Mucosa of descending colon (tissue), 3 donors: ENCODE results near the gene CASZ1. TPM values are rescaled to one million over a fixed set of nuclear protein-coding genes. Genes with fewer than 3 reads are reported as not detected.

Source experiments
- ATAC-seq: fragments of 200-7000 bp; cut with Tn5 transposase; one replicate; pipeline ENCODE4 v1.9.1; 2020; ENCODE audit warnings: mild to moderate bottlenecking, moderate library complexity
- DNase-seq, 3 donors: peaks; one replicate each; pipeline ENCODE4 v3.0.0-alpha.2; 2020
- H3K36me3 ChIP-seq: fragments of 200-600 bp; one replicate; pipeline ENCODE4 v1.8.0; 2021; ENCODE audit warnings: low read depth, mild to moderate bottlenecking
- H3K4me1 ChIP-seq: fragments of 200-600 bp; one replicate; pipeline ENCODE4 v1.8.0; 2021; ENCODE audit warnings: low read depth, mild to moderate bottlenecking
- H3K4me3 ChIP-seq: fragments of 200-600 bp; one replicate; pipeline ENCODE4 v1.8.0; 2021; ENCODE audit warnings: mild to moderate bottlenecking
- H3K9me3 ChIP-seq: fragments of 200-600 bp; one replicate; pipeline ENCODE4 v1.8.0; 2021; ENCODE audit warnings: mild to moderate bottlenecking
- intact Hi-C, 2 donors: fragments of 100-400 bp; cut with DNase I in 1 of 2; cut with micrococcal nuclease in 1 of 2; formaldehyde crosslinking; loops; one replicate each; pipeline versions ENCODE4 v1.11.0 to v1.11.1; 2022; cut with DNase I, micrococcal nuclease
- total RNA-seq, 3 donors: library from RNA; stranded (reverse); fragmentation: NEBNext Ultra II Directional in 2 of 3; extraction: Animal tissue kit (Norgen Biotek cat#: 25700) in 2 of 3; gene quantifications; one replicate each; pipeline versions ENCODE4 v1.2.1 to v1.2.4, GENCODE V29; 2021 to 2023
- TF ChIP-seq, protein P1 (sequence below): fragments of 200-600 bp; IDR thresholded peaks from one replicate; pipeline ENCODE4 v1.8.0; 2022; ENCODE audit warnings: antibody characterized with exemption, mild to moderate bottlenecking
- donor health status: DM: no; HTN: no; CAD: no; lungs with moderate emphysema.
- donor health status: DM: no; HTN: no; CAD: no.
- donor health status: DM: no; HTN: yes; CAD: no.

CASZ1 gene
- total RNA-seq, 3 donors from 2014 or later: 66.5 to 110 (median 84.5) TPM

DNA sequence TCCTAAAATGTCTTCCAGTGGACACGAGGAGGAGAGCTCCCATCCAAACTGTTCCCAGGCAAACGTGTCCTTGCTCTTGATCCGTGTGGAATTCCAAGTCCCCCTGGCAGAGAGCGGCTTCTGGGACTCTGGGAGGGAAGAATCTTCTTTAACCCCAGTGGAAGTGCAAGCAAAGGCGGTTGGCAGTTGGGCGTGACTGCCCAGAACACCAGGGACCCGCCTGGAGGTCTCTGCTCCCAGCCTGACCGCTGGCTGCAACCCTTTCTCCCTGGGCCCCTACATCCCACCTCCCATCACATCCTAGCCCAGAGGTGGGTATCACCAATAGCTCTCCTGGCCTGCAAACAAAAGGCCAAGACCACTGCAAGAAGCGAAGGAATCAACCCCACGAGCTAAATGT, 17.8 kb downstream of the CASZ1 start:
- TF ChIP-seq, protein P1, sequence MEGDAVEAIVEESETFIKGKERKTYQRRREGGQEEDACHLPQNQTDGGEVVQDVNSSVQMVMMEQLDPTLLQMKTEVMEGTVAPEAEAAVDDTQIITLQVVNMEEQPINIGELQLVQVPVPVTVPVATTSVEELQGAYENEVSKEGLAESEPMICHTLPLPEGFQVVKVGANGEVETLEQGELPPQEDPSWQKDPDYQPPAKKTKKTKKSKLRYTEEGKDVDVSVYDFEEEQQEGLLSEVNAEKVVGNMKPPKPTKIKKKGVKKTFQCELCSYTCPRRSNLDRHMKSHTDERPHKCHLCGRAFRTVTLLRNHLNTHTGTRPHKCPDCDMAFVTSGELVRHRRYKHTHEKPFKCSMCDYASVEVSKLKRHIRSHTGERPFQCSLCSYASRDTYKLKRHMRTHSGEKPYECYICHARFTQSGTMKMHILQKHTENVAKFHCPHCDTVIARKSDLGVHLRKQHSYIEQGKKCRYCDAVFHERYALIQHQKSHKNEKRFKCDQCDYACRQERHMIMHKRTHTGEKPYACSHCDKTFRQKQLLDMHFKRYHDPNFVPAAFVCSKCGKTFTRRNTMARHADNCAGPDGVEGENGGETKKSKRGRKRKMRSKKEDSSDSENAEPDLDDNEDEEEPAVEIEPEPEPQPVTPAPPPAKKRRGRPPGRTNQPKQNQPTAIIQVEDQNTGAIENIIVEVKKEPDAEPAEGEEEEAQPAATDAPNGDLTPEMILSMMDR: no peak
- no peak overlapping the region for H3K4me3 ChIP-seq
- no peaks in the 10 kb centered on the region for H3K9me3 ChIP-seq
- peaks cover 37% of the 10 kb centered on the region for H3K4me1 ChIP-seq
- ATAC-seq: peak; percentile 27
- no peaks in the 10 kb centered on the region for H3K36me3 ChIP-seq
- DNase-seq: peak in 2 of 3 donors; percentile 53 to 66
- intact Hi-C loops: no loop called here

GRCh38 chr1:10777749-10778574, 18.5 kb downstream of the CASZ1 start:
- intact Hi-C loops: no loop called here
- Histone ChIP-seq H3K9me3 (no peaks in the 10 kb centered on the region), H3K4me1 (peaks cover 40% of the 10 kb centered on the region), H3K4me3 (no peak overlapping the region), H3K36me3 (no peaks in the 10 kb centered on the region)
- TF ChIP-seq, protein P1: no peak
- no peak for ATAC-seq
- no peak for DNase-seq

GRCh38 chr1:10776190-10776905, 20.1 kb downstream of the CASZ1 start:
- TF ChIP-seq, protein P1: no peak
- DNase-seq (peak in 2 of 3 donors; percentile 53 to 72), ATAC-seq (no peak)
- Histone ChIP-seq H3K36me3 (no peaks in the 10 kb centered on the region), H3K4me1 (peaks cover 28% of the 10 kb centered on the region), H3K9me3 (no peaks in the 10 kb centered on the region), H3K4me3 (no peak overlapping the region)
- intact Hi-C loops: no loop called here

DNA sequence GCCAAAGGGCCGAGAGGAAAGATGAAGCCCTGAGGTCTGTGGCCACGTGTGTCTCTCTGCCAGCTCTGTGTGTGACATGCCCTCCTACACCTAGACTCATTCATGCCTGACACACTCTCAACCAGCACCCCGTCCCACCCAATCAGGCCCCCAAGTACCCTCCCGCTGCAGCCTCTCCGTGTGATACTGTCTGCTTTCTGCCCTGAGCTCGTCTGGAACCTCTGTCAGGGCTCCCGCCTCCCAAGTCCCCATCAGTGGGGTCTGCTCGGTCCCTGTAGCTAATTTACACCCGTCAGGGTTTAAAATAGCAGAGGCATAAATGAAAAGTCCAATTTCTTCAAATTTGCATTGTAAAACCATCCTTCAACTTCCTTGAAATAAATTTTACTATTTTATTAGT, 20.7 kb downstream of the CASZ1 start:
- Histone ChIP-seq H3K9me3 (no peaks in the 10 kb centered on the region), H3K36me3 (no peaks in the 10 kb centered on the region), H3K4me3 (no peak overlapping the region), H3K4me1 (peaks cover 23% of the 10 kb centered on the region)
- DNase-seq (no peak), ATAC-seq (no peak)
- intact Hi-C loops: no loop called here
- TF ChIP-seq, protein P1: no peak

DNA sequence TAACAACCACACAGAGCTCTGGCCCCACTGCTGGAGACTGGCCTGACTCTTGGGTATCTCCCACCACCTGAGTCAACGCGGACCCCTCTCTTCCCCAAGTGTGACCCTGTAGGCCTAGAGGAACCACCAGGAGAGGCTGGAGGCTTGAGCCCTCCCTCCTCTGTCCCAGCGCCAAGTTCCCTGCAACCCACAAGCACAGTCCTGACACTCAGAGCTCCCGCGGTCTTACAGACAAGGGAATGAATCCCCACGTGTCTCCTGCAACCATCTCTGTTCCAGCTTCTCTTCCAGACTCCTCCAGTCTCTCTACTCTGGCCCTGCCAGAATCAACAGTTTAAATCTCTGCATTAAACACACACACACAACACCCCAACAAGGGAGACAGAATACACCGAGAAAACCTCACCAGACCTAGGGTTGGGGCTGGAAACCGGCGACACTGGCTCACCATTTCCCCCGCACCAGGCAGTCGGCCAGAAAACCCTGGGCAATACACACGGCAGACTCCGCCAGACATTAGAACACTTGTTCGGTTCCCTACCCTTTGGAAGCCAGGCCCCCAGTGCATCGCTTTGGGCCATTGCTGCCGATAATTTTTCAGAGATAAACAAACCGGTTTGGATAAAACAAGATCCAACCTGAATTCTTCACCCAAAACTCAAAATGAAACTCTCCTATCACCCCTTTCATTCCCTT, 21.7 kb downstream of the CASZ1 start:
- Histone ChIP-seq H3K4me1 (peaks cover 13% of the 10 kb centered on the region), H3K9me3 (no peaks in the 10 kb centered on the region), H3K4me3 (no peak overlapping the region), H3K36me3 (no peaks in the 10 kb centered on the region)
- DNase-seq (no peak), ATAC-seq (no peak)
- TF ChIP-seq, protein P1: no peak
- intact Hi-C loops: no loop called here
